GM21423 (cell line): ENCODE data around the gene CALCB.

Experiments used
- ATAC-seq: cut with Tn5 transposase; IDR thresholded peaks from one replicate; pipeline ENCODE4 v1.9.1; 2021; ENCODE audit warnings: mild to moderate bottlenecking, moderate library complexity; ENCODE audit not compliant: unreplicated experiment

Gene CALCB

GRCh38 chr11:15117751-15118150, 44.4 kb downstream of the CALCB start:
- ATAC-seq: no peak

DNA sequence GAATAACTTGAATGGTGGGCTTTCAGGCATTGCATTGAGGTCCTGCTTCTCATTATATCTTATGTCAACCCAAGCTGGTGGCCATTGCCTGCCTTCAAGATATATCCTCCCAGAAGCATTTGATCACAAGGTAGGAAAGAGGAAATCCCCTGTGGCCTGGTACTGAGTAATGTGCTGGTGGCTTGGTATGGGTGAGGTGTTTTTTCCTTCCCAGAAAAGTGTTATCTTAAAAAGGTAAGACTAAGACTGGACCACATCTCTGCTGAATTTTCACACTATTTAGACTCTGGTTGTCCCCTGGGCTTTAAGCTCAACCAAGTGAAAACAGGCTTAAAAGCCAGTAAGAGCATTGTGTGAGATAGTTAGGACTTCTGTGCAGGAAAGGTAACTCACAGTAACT, 45.0 kb downstream of the CALCB start:
- peak; percentile 53 for ATAC-seq

DNA sequence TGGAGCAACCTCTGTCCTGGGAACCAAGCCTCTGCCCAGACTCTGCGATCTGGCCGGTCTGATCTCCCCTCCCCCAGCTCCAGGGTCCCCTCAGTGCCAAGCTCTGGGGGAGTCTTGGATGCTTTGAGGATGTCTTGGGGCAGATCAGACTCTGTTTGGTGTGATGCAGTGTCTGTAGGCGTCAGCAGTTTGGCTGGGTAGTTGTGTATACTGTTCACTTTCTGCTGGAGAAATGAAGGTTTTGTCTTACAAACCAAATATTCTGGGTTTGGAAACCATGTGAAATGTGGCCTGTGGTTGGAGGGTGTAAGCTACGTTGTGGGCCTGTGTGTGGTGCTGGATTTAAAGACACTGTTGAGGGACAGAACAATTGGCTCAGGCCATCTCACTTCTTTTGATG, 46.0 kb downstream of the CALCB start:
- no peak for ATAC-seq

DNA sequence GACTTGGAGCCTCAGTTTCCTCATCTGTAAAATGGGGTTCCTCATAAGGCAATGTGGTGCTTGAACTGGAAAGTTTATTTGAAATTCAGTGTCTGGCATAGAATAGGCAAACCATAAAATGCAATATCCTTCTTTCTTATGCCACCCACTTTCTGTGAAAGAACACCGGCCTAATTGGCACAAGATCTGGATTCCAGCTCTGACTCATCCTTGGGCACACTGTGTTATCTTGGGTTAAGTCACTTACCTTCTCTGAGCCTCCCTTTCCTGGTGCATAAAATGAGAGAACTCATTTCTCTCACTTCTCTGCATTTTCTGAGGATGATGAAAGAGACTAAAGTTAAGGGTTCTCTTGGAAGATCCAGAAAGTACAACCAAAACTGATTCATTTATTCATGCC, 46.4 kb downstream of the CALCB start:
- ATAC-seq: no peak

- no peak for ATAC-seq
Measured at GRCh38 chr11:15123849-15124248, 50.5 kb downstream of the CALCB start.

DNA sequence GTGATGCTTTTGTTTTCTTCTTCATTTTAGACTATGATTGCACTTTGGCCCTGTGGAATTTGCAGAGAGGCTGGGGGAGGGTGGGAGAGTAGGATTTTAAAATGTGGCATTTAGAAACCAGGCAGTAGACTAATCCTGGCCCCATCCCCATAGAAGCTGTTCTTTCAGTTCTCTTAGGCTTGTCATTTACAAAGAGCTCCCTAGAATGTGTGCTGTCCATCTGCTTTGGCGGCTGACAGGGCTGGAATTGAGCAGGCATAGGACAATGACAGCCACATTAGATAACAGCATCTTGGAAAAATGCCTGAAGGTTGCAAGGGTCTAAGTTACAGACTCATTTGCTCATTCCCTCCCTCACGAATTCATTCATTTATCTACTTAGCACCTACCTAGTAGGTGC, 51.1 kb downstream of the CALCB start:
- no peak for ATAC-seq

- no peak for ATAC-seq
Measured at GRCh38 chr11:15127341-15127740, 53.9 kb downstream of the CALCB start.
